HepG2 (cell line): Measurements from ENCODE around the gene SNAP23. TPM values are rescaled to one million over a fixed set of nuclear protein-coding genes. Genes with fewer than 3 reads are reported as not detected.
A peak's percentile ranks its signal among the peaks of the same experiment; 100 is the strongest.

ENCODE experiments used
- CENPT ChIP-seq: sonication (generic); formaldehyde crosslinking; IDR thresholded peaks from 2 replicates; pipeline ENCODE4 v1.8.0; 2022; ENCODE audit warnings: low read depth, mild to moderate bottlenecking, moderate library complexity, missing genetic modification reagents
- CSRNP1 ChIP-seq: sonication (generic); formaldehyde crosslinking; IDR thresholded peaks from 2 replicates; pipeline ENCODE4 v1.8.1; 2023; ENCODE audit warnings: mild to moderate bottlenecking, missing genetic modification reagents
- ELF1 ChIP-seq: sonication (generic); formaldehyde crosslinking; IDR thresholded peaks from 2 replicates; pipeline ENCODE4 v1.4.0; 2020; ENCODE audit warnings: missing genetic modification reagents
- ERF ChIP-seq: IDR thresholded peaks from 2 replicates; pipeline ENCODE4 v1.6.1; 2018; ENCODE audit warnings: missing biosample characterization, missing genetic modification reagents
- KDM5B ChIP-seq: sonication (generic); formaldehyde crosslinking; IDR thresholded peaks from 2 replicates; pipeline ENCODE4 v1.4.0; 2020; ENCODE audit warnings: missing genetic modification reagents, mild to moderate bottlenecking, borderline replicate concordance
- MATR3 ChIP-seq: sonication (generic); formaldehyde crosslinking; IDR thresholded peaks from 2 replicates; pipeline ENCODE4 v1.4.0; 2020; ENCODE audit warnings: missing genetic modification reagents
- PHF8 ChIP-seq: sonication (generic); formaldehyde crosslinking; IDR thresholded peaks from 2 replicates; pipeline ENCODE4 v1.5.0; 2020; ENCODE audit warnings: missing genetic modification reagents
- REL ChIP-seq: sonication (generic); formaldehyde crosslinking; conservative IDR thresholded peaks from 2 replicates; pipeline ENCODE4 v1.8.0; 2022; ENCODE audit warnings: mild to moderate bottlenecking, missing genetic modification reagents, moderate library complexity
- SETDB1 ChIP-seq: sonication (generic); formaldehyde crosslinking; IDR thresholded peaks from 2 replicates; pipeline ENCODE4 v1.5.1; 2020; ENCODE audit warnings: missing genetic modification reagents, mild to moderate bottlenecking, borderline replicate concordance
- SRSF1 ChIP-seq: fragments of 200-400 bp; formaldehyde crosslinking; optimal IDR thresholded peaks from 2 replicates; pipeline ENCODE3; 2017; ENCODE audit warnings: mild to moderate bottlenecking, low read depth, low read length, moderate library complexity
- ZFP91 ChIP-seq: sonication (generic); formaldehyde crosslinking; IDR thresholded peaks from 2 replicates; pipeline ENCODE4 v1.9.0; 2022; ENCODE audit warnings: missing genetic modification reagents, mild to moderate bottlenecking, borderline replicate concordance
- ZNF253 ChIP-seq: sonication (generic); formaldehyde crosslinking; IDR thresholded peaks from 2 replicates; pipeline ENCODE4 v1.8.0; 2022; ENCODE audit warnings: mild to moderate bottlenecking, missing genetic modification reagents, borderline replicate concordance
- ZNF430 ChIP-seq: sonication (generic); formaldehyde crosslinking; IDR thresholded peaks from 2 replicates; pipeline ENCODE4 v1.9.0; 2021; ENCODE audit warnings: mild to moderate bottlenecking, missing genetic modification reagents
- ZNF484 ChIP-seq: sonication (generic); formaldehyde crosslinking; IDR thresholded peaks from 2 replicates; pipeline ENCODE4 v1.5.1; 2020; ENCODE audit warnings: mild to moderate bottlenecking, low read depth, missing genetic modification reagents, borderline replicate concordance
- ZNF678 ChIP-seq: sonication (generic); formaldehyde crosslinking; IDR thresholded peaks from 2 replicates; pipeline ENCODE4 v1.4.0; 2020; ENCODE audit warnings: mild to moderate bottlenecking, missing genetic modification reagents
- ZNF766 ChIP-seq: sonication (generic); formaldehyde crosslinking; IDR thresholded peaks from 2 replicates; pipeline ENCODE4 v1.5.0; 2020; ENCODE audit warnings: missing genetic modification reagents, borderline replicate concordance
- ZNF773 ChIP-seq: sonication (generic); formaldehyde crosslinking; IDR thresholded peaks from 2 replicates; pipeline ENCODE4 v1.4.0; 2020; ENCODE audit warnings: missing genetic modification reagents, borderline replicate concordance
- ZNF792 ChIP-seq: IDR thresholded peaks from 2 replicates; pipeline ENCODE4 v1.6.1; 2016
- ZSCAN12 ChIP-seq: sonication (generic); formaldehyde crosslinking; IDR thresholded peaks from 2 replicates; pipeline ENCODE4 v1.9.0; 2021; ENCODE audit warnings: mild to moderate bottlenecking, missing genetic modification reagents
- polyA plus RNA-seq, 8 experiments: library from polyadenylated mRNA; depleted of rRNA in 3 of 8; stranded (reverse) in 7 of 8; unstranded in 1 of 8; fragments of >200 nt; fragmentation: Illumina TruSeq in 4 of 8; extraction: Trizol in 4 of 8; gene quantifications; 2 replicates each; pipeline versions ENCODE4 v1.2.1 to v1.2.3, GENCODE V29; 2011 to 2016; ENCODE audit warnings: low read depth in 4 of 8, missing spikeins in 1 of 8, mixed read lengths in 1 of 8; ENCODE audit not compliant: insufficient read depth in 1 of 8
- total RNA-seq, 5 experiments: library from RNA; depleted of rRNA; stranded (reverse); fragments of >200 nt; fragmentation: Illumina TruSeq; extraction: Trizol; gene quantifications; 2 replicates each; pipeline ENCODE4 v1.2.3, GENCODE V29; 2016; ENCODE audit warnings: low read depth in 1 of 5
- TF ChIP-seq, protein P1 (sequence below): sonication (generic); formaldehyde crosslinking; IDR thresholded peaks from 2 replicates; pipeline ENCODE4 v1.8.0; 2022; ENCODE audit warnings: mild to moderate bottlenecking, missing genetic modification reagents, moderate library complexity
- TF ChIP-seq, protein P2 (sequence below): sonication (generic); formaldehyde crosslinking; IDR thresholded peaks from 2 replicates; pipeline ENCODE4 v1.5.0; 2020; ENCODE audit warnings: mild to moderate bottlenecking, missing genetic modification reagents, borderline replicate concordance

Gene SNAP23
- total and polyA plus RNA-seq, 2 of the 13 experiments (the other 11 are each of a cell fraction or from before 2014, with no cell fraction given): 37.0 to 101 TPM

GRCh38 chr15:42575188-42576039 is 80.0 kb downstream of the SNAP23 start, which contains the start of gene STARD9 (continued):
- TF ChIP-seq ZSCAN12 (CRISPR knock-in tag) (0 out of 2 replicates have a peak, but pooled peaks have one; percentile 37), ZFP91 (CRISPR knock-in tag) (peak; percentile 74), ZNF484 (CRISPR knock-in tag) (no peak), ZNF792 (CRISPR knock-in tag) (peak; percentile 13), CSRNP1 (CRISPR knock-in tag) (peak; percentile 79), SETDB1 (CRISPR knock-in tag) (no peak), ZNF253 (CRISPR knock-in tag) (no peak), MATR3 (CRISPR knock-in tag) (no peak), SRSF1 (peak; percentile 54), CENPT (peak; percentile 61; the same call in 1 of the 2 replicates), KDM5B (CRISPR knock-in tag) (peak; percentile 89), PHF8 (CRISPR knock-in tag) (peak; percentile 76), ERF (CRISPR knock-in tag) (peak; percentile 64; the same call in 1 of the 2 replicates), ZNF766 (CRISPR knock-in tag) (peak; percentile 78; the same call in 1 of the 2 replicates), ZNF773 (CRISPR knock-in tag) (0 out of 2 replicates have a peak, but pooled peaks have one; percentile 38), ELF1 (CRISPR knock-in tag) (peak; percentile 27; the same call in 1 of the 2 replicates), REL (CRISPR knock-in tag) (peak; percentile 10; the same call in 1 of the 2 replicates), ZNF430 (CRISPR knock-in tag) (peak; percentile 75; the same call in 1 of the 2 replicates), ZNF678 (no peak)
- TF ChIP-seq, protein P1, sequence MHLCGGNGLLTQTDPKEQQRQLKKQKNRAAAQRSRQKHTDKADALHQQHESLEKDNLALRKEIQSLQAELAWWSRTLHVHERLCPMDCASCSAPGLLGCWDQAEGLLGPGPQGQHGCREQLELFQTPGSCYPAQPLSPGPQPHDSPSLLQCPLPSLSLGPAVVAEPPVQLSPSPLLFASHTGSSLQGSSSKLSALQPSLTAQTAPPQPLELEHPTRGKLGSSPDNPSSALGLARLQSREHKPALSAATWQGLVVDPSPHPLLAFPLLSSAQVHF (CRISPR knock-in tag): no peak
- TF ChIP-seq, protein P2, sequence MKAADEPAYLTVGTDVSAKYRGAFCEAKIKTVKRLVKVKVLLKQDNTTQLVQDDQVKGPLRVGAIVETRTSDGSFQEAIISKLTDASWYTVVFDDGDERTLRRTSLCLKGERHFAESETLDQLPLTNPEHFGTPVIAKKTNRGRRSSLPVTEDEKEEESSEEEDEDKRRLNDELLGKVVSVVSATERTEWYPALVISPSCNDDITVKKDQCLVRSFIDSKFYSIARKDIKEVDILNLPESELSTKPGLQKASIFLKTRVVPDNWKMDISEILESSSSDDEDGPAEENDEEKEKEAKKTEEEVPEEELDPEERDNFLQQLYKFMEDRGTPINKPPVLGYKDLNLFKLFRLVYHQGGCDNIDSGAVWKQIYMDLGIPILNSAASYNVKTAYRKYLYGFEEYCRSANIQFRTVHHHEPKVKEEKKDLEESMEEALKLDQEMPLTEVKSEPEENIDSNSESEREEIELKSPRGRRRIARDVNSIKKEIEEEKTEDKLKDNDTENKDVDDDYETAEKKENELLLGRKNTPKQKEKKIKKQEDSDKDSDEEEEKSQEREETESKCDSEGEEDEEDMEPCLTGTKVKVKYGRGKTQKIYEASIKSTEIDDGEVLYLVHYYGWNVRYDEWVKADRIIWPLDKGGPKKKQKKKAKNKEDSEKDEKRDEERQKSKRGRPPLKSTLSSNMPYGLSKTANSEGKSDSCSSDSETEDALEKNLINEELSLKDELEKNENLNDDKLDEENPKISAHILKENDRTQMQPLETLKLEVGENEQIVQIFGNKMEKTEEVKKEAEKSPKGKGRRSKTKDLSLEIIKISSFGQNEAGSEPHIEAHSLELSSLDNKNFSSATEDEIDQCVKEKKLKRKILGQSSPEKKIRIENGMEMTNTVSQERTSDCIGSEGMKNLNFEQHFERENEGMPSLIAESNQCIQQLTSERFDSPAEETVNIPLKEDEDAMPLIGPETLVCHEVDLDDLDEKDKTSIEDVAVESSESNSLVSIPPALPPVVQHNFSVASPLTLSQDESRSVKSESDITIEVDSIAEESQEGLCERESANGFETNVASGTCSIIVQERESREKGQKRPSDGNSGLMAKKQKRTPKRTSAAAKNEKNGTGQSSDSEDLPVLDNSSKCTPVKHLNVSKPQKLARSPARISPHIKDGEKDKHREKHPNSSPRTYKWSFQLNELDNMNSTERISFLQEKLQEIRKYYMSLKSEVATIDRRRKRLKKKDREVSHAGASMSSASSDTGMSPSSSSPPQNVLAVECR (CRISPR knock-in tag): peak; percentile 87; the same call in 1 of the 2 replicates
